B cell (primary cell): Measurements from ENCODE around the gene TP53BP1. TPM values are rescaled to one million over a fixed set of nuclear protein-coding genes. Genes with fewer than 3 reads are reported as not detected.
A peak's percentile ranks its signal among the peaks of the same experiment; 100 is the strongest.

Experiments
- ATAC-seq: fragments of 200-7000 bp; cut with Tn5 transposase; one replicate; pipeline ENCODE4 v1.10.0; 2021; ENCODE audit warnings: low read depth, mild to moderate bottlenecking, moderate number of reproducible peaks, moderate library complexity
- CTCF ChIA-PET: fragments of 350-600 bp; sonication (Branson Sonifier 250); formaldehyde crosslinking; loops from one replicate; lab custom pipeline; 2021; ENCODE audit warnings: antibody characterized with exemption, inconsistent platforms; lab: Charles Lee
- POLR2A ChIA-PET: fragments of 350-600 bp; sonication (Branson Sonifier 250); formaldehyde crosslinking; loops from one replicate; lab custom pipeline; 2021; ENCODE audit warnings: antibody characterized with exemption; lab: Charles Lee
- DNase-seq: peaks from one replicate; pipeline ENCODE4 v3.0.0; 2013
- H2AFZ ChIP-seq: 2 replicates; pipeline ENCODE4 v1.6.1; 2012; ENCODE audit warnings: mild to moderate bottlenecking, low read depth, low read length; ENCODE audit not compliant: insufficient read depth, poor library complexity, severe bottlenecking
- H3K27ac ChIP-seq, 2 donors: 1 replicate in 1 of 2; 2 replicates in 1 of 2; pipeline ENCODE4 v1.5.1; 2012 to 2013; ENCODE audit warnings: low read length in 2 of 2, mild to moderate bottlenecking in 2 of 2, moderate library complexity in 1 of 2
- H3K27me3 ChIP-seq, 4 experiments: fragments of 200-600 bp in 1 of 4; sonication (generic) in 1 of 4; replicated peaks in 1 of 4; 1 replicate in 2 of 4; 2 replicates in 2 of 4; pipeline versions ENCODE4 v1.6.1 to v1.7.0; 2013 to 2016; ENCODE audit warnings: low read length in 3 of 4, mild to moderate bottlenecking in 2 of 4, mixed read lengths in 1 of 4, moderate library complexity in 1 of 4; ENCODE audit not compliant: insufficient read depth in 4 of 4, control insufficient read depth in 3 of 4; ENCODE audit errors: control extremely low read depth in 1 of 4
- H3K36me3 ChIP-seq, 2 experiments: replicated peaks in 1 of 2; 1 replicate in 1 of 2; 2 replicates in 1 of 2; pipeline versions ENCODE4 v1.6.1 to v1.7.1; 2013; ENCODE audit warnings: low read length in 1 of 2; ENCODE audit not compliant: insufficient read depth in 2 of 2, control insufficient read depth in 1 of 2; ENCODE audit errors: control extremely low read depth in 1 of 2, extremely low read depth in 1 of 2
- H3K4me1 ChIP-seq, 2 donors: fragments of 200-600 bp in 1 of 2; sonication (generic) in 1 of 2; 1 replicate in 1 of 2; 2 replicates in 1 of 2; pipeline versions ENCODE4 v1.5.1 to v1.6.1; 2013 to 2017; ENCODE audit warnings: low read length in 2 of 2; ENCODE audit not compliant: control insufficient read depth in 2 of 2, insufficient read depth in 2 of 2
- H3K4me2 ChIP-seq: replicated peaks from 2 replicates; pipeline ENCODE3; 2012; ENCODE audit warnings: mild to moderate bottlenecking, low read depth, low read length; ENCODE audit not compliant: poor library complexity, severe bottlenecking
- H3K4me3 ChIP-seq, 5 experiments: fragments of 200-600 bp in 1 of 5; sonication (generic) in 1 of 5; 1 replicate in 3 of 5; 2 replicates in 2 of 5; pipeline versions ENCODE4 v1.5.1 to v1.7.0; 2011 to 2016; ENCODE audit warnings: low read length in 4 of 5, mild to moderate bottlenecking in 4 of 5, low read depth in 2 of 5, control low read depth in 1 of 5, moderate library complexity in 1 of 5; ENCODE audit not compliant: insufficient read depth in 1 of 5; ENCODE audit errors: control extremely low read depth in 1 of 5, extremely low read depth in 1 of 5
- H3K79me2 ChIP-seq: fragments of 200-600 bp; sonication (generic); one replicate; pipeline ENCODE4 v1.6.0; 2016; ENCODE audit warnings: low read length; ENCODE audit not compliant: control insufficient read depth, insufficient read depth
- H3K9ac ChIP-seq: fragments of 200-600 bp; sonication (generic); 2 replicates; pipeline ENCODE4 v1.6.1; 2017; ENCODE audit warnings: mild to moderate bottlenecking, low read length, moderate library complexity
- H3K9me3 ChIP-seq, 3 donors: one replicate each; pipeline versions ENCODE4 v1.6.1 to v1.7.1; 2013; ENCODE audit warnings: low read length in 2 of 3; ENCODE audit not compliant: control insufficient read depth in 2 of 3, insufficient read depth in 1 of 3; ENCODE audit errors: control extremely low read depth in 1 of 3
- H4K20me1 ChIP-seq: 2 replicates; pipeline ENCODE4 v1.6.0; 2012; ENCODE audit warnings: mild to moderate bottlenecking, low read length; ENCODE audit not compliant: insufficient read depth, control insufficient read depth, poor library complexity, severe bottlenecking
- H3K27ac Mint-ChIP-seq: one replicate; pipeline ENCODE4 v1.8.0; 2021; ENCODE audit warnings: mixed read lengths
- H3K27me3 Mint-ChIP-seq: one replicate; pipeline ENCODE4 v1.8.0; 2021; ENCODE audit warnings: mixed read lengths
- H3K4me1 Mint-ChIP-seq: one replicate; pipeline ENCODE4 v1.8.0; 2021; ENCODE audit warnings: mixed read lengths
- H3K4me3 Mint-ChIP-seq: one replicate; pipeline ENCODE4 v1.8.0; 2021; ENCODE audit warnings: mixed read lengths
- H3K9me3 Mint-ChIP-seq: one replicate; pipeline ENCODE4 v1.8.0; 2022; ENCODE audit warnings: mixed read lengths; ENCODE audit not compliant: insufficient read depth
- CTCF ChIP-seq: fragments of 200-600 bp; IDR thresholded peaks from one replicate; pipeline ENCODE4 v1.8.0; 2022; ENCODE audit warnings: antibody characterized with exemption, mild to moderate bottlenecking
- EZH2 ChIP-seq: IDR thresholded peaks from 2 replicates; pipeline ENCODE4 v1.6.1; 2012; ENCODE audit warnings: borderline replicate concordance, low read depth, mild to moderate bottlenecking, moderate library complexity, low read length; ENCODE audit not compliant: insufficient read depth, poor library complexity, severe bottlenecking
- WGBS: methylation state at CpG from one replicate; pipeline ENCODE4 v1.1.5; 2013; ENCODE audit warnings: missing lambda C conversion rate; ENCODE audit not compliant: insufficient coverage; 5-methylcytosine and 5-hydroxymethylcytosine counted together
- intact Hi-C: fragments of 100-400 bp; cut with micrococcal nuclease; formaldehyde crosslinking; loops from one replicate; pipeline ENCODE4 v1.10.0; 2022
- polyA plus RNA-seq: library from polyadenylated mRNA; depleted of rRNA; stranded (reverse); fragments of >200 nt; gene quantifications from 2 replicates; pipeline ENCODE4 v1.2.3, GENCODE V29; 2012
- total RNA-seq, 2 donors: library from RNA; stranded (reverse); fragments of 120-200 nt in 1 of 2; gene quantifications; 1 replicate in 1 of 2; 2 replicates in 1 of 2; pipeline versions ENCODE4 v1.2.3 to v1.2.4, GENCODE V29; 2013 to 2022

TP53BP1 gene
- total and polyA plus RNA-seq, 2 donors (not counting 1 experiment from before 2014, with no cell fraction given), result 13.1 to 70.5 TPM

DNA sequence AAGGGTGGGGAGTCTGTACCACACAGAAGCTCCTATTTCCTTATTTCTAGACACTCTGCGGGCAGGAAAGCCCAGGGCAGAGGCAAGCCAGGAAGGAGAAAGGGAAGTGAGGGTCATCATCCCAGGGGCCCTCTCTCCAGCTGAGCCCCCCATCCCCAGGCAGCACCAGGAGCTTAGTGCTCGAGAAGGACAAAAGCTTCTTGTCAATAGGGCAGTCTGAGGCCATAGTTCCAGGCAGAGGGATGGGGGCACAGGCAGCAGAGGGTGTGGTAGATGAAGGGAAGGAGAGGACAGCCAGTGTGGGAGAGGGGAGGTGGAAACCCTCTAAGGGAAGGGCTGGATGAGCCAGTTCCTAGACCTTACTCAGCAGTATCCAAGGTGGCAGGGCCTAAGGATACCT is 27.2 kb upstream of the TP53BP1 start:
- ATAC-seq, result no peak
- no peak overlapping the region for H3K27ac Mint-ChIP-seq
- no peak for DNase-seq
- Histone ChIP-seq H2AFZ (no peak overlapping the region), H3K79me2 (no peaks in the 10 kb centered on the region), H3K9ac (no peak overlapping the region), H3K27ac (no peak overlapping the region), H3K36me3 (no peaks in the 10 kb centered on the region), H3K4me1 (peaks cover 21% of the 10 kb centered on the region in 2 donors), H3K4me3 (no peak overlapping the region), H4K20me1 (no peaks in the 10 kb centered on the region), H3K4me2 (no peak overlapping the region), H3K9me3 (peaks cover 0 to 4% (median 0%) of the 10 kb centered on the region in 3 donors), H3K27me3 (peaks cover 0 to 39% (median 23%) of the 10 kb centered on the region in 4 experiments)
- TF ChIP-seq EZH2 (no peak), CTCF (no peak)
- H3K27me3 Mint-ChIP-seq, result peaks cover 44% of the 10 kb centered on the region
- 100% methylated on average over 1 of the region's 2 CpGs for WGBS
- H3K4me1 Mint-ChIP-seq, result peaks cover 22% of the 10 kb centered on the region
- intact Hi-C loops, result no loop called here
- H3K9me3 Mint-ChIP-seq, result no peaks in the 10 kb centered on the region
- ChIA-PET CTCF (interaction anchor here (0.5 kb wide), 1 partner anchor 22 kb away, joined by 3 read pairs; no protein-coding TSS in a partner anchor), POLR2A (no interaction called here)
- no peak overlapping the region for H3K4me3 Mint-ChIP-seq

- TF ChIP-seq EZH2 (no peak), CTCF (no peak)
- 20% methylated on average over 1 of the region's 2 CpGs for WGBS
- POLR2A ChIA-PET, result no interaction called here
- Mint-ChIP-seq H3K9me3 (no peaks in the 10 kb centered on the region), H3K27ac (no peak overlapping the region), H3K27me3 (peaks cover 48% of the 10 kb centered on the region), H3K4me3 (no peak overlapping the region), H3K4me1 (peaks cover 22% of the 10 kb centered on the region)
- Histone ChIP-seq H2AFZ (peak overlapping the region; percentile 64), H3K9me3 (peaks cover 0 to 4% (median 0%) of the 10 kb centered on the region in 3 donors), H3K4me3 (no peak overlapping the region), H3K27me3 (peaks cover 0 to 42% (median 23%) of the 10 kb centered on the region in 4 experiments), H4K20me1 (no peaks in the 10 kb centered on the region), H3K9ac (no peak overlapping the region), H3K4me2 (no peak overlapping the region), H3K79me2 (no peaks in the 10 kb centered on the region), H3K27ac (no peak overlapping the region), H3K4me1 (peaks cover 21% of the 10 kb centered on the region in 2 donors), H3K36me3 (no peaks in the 10 kb centered on the region)
- DNase-seq (no peak), ATAC-seq (no peak)
- CTCF ChIA-PET, result no interaction called here
- intact Hi-C loops, result loop anchor here (10.0 kb wide), 1 partner anchor 334 kb away; the partner anchor contains the start of gene CCNDBP1
Measured at GRCh38 chr15:43519196-43519595, 26.2 kb upstream of the TP53BP1 start.
